ENCODE data around the gene AFAP1.
A peak's percentile ranks its signal among the peaks of the same experiment; 100 is the strongest.

Gene AFAP1

DNA sequence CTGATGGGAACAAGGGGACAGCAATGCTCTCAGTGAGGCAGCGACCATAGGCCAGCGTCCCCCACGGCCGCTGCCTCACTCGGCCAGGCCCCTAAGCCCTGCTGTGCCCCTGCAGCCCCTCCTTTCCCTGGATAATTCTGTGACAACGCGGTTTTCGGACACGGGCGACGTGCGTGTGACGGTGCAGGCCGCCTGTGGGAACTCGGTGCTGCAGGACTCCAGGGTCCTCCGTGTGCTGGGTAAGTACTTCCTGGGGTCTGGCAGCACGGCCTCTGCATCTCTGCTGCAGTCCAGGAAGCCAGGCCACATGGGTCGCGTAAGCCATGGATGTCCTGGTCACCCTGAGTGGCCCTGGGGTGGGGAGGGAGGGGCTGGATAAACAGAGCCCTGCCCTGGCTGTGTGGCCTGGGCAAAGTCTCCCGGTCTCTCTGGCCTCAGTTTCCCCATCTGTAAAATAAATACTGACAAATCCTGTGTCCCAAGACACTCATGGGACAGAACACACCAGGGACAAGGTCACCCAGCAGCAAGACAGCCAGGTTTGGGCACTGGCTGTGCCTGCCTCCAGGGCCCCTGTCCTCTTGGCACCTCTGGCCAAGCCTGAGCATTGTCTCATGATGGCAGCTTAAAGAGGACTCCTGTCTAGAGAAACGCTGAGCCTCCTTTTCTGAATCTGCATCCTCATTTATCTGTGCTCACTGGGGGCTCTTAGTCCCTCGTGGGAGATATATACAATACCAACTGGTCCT, 212.8 kb downstream of the AFAP1 start:
- no peak for DNase-seq

- no peak for DNase-seq
Measured at GRCh38 chr4:7725951-7726350, 213.7 kb downstream of the AFAP1 start.

GRCh38 chr4:7723625-7724024, 216.0 kb downstream of the AFAP1 start:
- DNase-seq: no peak

DNA sequence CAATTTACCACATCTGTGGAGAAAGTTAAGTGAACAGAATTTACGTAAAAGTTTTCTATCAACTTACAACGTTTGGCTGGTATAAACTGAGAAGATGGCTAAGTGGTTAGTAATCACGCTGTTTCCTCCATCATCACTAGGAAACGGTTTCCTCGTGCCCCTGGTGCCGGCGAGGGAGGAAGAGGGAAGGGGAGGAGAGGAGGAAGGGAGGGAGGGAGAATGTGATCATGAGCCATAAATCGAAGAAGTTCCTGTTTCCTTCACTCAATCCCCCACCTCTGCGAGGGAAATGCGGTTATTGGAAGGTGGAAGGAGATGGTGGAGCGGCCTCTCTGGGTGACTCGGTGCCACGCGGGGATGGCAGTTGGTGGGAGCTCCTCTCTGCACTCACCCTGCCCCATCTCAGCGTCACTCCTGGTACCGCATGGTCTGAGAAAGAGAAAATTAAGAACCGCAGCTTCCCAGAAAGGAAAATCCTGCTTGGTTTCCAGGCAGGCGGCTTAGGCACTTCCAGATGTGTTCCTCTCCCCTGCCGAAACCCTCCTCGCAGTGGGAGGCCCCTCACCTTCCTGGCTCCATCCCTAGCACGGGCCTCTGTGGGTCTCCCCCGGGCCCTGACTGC, 216.8 kb downstream of the AFAP1 start:
- no peak for DNase-seq

DNA sequence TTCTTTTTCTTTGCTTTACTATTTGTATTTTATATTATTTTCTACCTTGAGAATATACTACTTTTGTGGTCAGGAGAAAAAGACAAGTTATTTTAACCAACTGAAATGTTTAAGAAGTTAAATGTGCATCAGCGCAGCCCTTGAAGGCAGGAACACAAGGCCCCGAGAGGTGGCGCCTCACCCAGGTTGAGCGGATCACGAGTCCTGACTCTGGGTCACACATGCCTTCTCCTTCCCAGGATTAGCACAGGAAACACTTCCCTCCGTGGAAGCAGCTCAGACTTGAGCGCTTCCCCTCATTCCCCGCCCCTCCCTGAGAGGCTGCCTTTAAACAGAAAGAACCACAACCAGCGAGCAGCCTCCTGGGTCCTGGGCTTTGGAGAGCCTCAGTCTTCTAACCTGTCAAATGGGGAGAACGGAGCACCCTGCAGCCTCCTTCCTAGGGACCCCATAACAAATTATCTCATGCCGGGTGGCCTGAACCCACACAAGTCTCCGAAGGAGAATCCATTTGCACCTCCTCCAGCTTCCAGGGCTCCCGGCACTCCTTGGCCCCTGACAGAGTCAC, 217.6 kb downstream of the AFAP1 start:
- DNase-seq: no peak

- peak in 1 of 2 experiments; percentile 68 for DNase-seq
Measured at GRCh38 chr4:7719354-7720174, 220.1 kb downstream of the AFAP1 start.

DNA sequence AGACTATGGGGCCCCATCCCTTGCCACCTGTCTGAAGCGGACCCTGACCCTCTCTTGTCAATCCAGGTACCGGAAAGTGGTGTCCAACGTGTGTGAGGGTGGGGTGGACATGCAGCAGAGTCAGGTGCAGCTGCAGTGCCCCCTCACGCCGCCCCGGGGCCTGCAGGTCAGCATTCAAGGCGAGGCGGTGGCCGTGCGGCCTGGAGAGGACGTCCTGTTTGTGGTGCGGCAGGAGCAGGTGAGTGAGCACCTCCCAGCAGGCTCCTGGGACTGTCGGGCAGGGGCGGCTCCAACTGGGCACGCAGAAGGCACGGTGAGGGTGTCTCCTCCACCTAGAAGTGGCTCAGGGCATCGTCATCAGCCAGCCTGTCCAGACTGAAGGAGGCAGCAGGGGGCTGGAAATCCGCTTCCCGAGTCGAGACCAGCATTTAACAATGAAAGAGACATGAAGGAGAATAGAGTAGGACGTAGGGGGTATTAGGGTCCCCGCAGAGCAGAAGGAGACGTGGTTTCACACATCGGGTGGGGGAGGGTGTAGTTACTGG, 221.6 kb downstream of the AFAP1 start:
- DNase-seq: no peak

GRCh38 chr4:7717161-7717560, 222.5 kb downstream of the AFAP1 start:
- DNase-seq: no peak

DNA sequence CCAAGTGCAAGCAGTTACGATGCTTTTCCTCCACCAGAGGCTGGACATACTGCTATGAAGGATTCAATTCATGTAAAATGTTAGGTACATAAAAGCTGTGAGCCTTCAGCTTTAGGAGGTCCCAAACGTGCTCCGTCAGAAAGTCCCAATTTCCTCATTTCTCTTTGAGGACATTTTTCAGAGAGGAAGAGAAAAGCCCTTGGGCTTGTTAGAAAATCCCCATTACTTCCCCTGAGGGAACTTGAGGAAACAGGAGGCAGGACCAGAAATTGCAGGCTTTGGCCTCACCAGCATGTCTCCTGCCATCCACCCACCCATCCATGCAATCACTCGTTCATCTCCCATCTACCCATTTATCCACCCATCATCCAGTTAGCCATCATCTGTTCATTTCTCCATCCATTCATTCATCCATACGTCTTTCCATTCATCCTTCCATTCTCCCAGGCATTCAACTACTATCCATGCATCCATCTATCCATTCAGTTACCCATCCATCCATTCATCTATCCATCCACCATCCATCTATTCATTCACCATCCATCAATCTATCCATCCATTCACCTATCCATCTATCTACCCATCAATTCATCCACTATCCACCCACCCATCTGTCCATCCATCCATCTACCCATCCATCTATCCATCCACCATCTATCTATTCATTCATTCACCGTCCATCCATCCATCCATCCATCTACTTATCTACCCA, 223.5 kb downstream of the AFAP1 start:
- DNase-seq: no peak

- no peak for DNase-seq
Measured at GRCh38 chr4:7715271-7716009, 224.2 kb downstream of the AFAP1 start.

DNA sequence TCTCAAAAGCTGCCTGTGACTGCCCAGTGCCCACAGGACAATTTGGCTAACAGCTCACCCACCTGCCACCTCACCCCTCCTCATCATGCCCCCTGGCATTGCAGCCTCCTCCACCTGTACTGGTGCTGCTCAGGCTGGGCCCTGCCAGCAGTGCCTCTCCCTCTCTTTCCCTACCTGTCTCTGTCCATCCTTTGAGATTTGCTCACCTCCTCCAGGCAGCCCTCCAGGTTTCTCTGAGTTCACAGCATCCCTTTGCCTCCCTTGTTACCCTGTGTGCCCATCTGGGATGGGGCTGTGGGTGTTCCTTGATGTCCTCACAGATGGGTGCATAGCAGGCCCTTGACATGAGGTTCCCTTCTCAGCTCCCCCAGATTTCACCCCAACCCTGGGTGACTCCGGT, 224.9 kb downstream of the AFAP1 start:
- DNase-seq: no peak

GRCh38 chr4:7714176-7714575, 225.5 kb downstream of the AFAP1 start:
- DNase-seq: no peak

- DNase-seq: no peak
Measured at GRCh38 chr4:7713757-7714156, 225.9 kb downstream of the AFAP1 start.

- DNase-seq: no peak
Measured at GRCh38 chr4:7712021-7712671, 227.5 kb downstream of the AFAP1 start.

- DNase-seq: no peak
Measured at GRCh38 chr4:7711307-7711963, 228.2 kb downstream of the AFAP1 start.

DNA sequence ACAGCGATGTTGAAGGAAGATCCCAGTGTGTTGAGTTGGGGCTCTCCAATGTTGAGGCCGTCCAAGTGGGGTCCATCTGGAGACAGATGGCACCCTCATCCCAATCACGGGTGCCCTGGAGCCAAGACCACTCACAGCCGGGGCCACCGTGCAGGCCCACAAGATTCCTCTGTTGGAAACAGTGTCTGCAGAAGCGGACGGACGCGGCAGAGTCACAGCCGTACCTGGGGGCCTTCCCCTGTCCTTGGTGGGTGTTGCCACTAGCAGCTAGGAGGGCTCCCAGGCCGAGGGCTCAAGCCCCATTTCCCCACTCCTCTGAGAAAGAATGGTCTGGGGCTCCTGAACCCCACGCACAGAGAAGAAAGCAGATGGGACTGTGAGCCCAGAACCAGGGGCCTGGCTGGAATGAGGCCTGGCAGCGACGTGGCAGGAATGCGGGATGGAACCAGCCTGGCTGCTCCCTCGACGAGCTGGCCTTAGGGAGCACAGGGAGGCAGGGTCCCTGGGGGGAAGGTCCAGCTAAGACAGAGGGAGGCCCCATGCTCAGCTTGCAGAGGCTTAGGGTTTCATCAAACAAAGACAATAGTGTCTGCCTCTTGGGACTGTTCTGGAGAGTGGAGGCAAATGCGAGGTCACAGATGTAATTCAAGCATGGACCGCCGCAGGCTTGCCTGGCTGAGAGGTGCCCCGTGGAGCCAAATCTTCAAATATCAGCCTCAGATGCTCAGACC, 228.9 kb downstream of the AFAP1 start:
- DNase-seq: no peak

DNA sequence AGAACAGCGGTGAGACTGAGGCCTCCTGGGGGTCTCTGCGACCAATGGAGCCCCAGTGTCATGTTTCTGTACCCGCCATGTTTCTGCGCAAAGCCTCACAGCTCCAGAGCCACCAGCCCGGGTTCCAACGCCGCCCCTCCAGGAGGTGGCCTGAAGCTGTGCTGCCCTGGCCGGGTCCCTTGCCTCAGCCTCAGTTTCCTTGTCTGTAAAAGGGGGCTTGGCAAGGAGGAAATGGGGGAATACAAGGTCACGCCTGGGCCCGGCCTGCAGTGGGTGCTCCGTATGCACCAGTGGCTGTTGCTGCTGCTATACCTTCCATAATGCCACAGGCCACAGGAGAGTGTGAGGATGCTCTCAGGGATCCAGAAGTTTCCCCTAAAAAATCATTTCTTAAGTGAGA, 229.5 kb downstream of the AFAP1 start:
- DNase-seq: no peak

GRCh38 chr4:7709431-7709830, 230.2 kb downstream of the AFAP1 start:
- DNase-seq: no peak

- DNase-seq: no peak
Measured at GRCh38 chr4:7708981-7709380, 230.7 kb downstream of the AFAP1 start.
